Muscle of arm (tissue), 12 donors: ENCODE results near the gene RHPN2. TPM values are rescaled to one million over a fixed set of nuclear protein-coding genes. Genes with fewer than 3 reads are reported as not detected.
"Not testable (repeated sequence)": the region's sequence is repeated elsewhere in the genome, so short reads cannot be mapped to it uniquely, and the experiment has no call there.

ENCODE experiments used
- DNase-seq: peaks from one replicate; pipeline ENCODE4 v3.0.0-alpha.2; 2013
- polyA plus RNA-seq, 12 donors: library from polyadenylated mRNA; unstranded; fragments of 120-200 nt; gene quantifications; one replicate each; pipeline ENCODE4 v1.2.1, GENCODE V29; 2013; ENCODE audit not compliant: insufficient read length in 12 of 12

RHPN2 gene
- polyA plus RNA-seq, 12 donors: 1.2 to 16.5 (median 1.9) TPM; not detected in 1

DNA sequence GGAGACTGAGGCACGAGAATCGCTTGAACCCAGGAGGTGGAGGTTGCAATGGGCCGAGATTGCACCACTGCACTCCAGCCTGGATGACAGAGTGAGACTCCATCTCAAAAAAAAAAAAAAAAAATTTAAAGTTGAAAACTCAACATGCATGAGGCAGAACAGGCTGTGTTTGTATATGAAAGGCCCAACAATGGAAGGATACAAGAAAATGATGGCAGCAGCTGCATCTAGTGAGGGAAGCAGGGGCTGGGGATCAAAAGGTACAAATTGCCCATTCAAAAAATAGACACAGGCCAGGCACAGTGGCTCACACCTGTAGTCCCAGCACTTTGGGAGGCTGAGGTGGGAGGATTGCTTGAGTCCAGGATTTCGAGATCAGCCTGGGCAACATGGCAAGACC, 86.9 kb downstream of the RHPN2 start:
- not testable (repeated sequence) for DNase-seq

DNA sequence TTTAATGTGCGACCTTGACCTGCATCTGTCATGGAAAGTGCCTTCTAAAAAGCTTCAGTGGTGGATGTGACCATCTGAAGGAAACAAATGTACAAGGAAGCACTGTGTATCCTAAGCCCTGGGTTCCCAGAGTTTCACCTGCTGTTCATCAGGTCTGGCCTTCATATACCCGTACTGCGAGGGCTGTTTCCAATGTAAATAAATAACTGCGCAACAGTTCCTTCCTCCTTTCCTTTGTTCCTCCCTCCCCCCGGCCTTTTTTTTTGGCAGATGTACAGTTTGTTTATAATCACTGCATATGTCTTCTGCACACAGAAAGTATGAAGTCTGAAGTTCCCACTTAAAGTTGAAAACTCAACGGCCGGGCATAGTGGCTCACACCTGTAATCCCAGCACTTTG, 87.4 kb downstream of the RHPN2 start:
- DNase-seq: no peak

DNA sequence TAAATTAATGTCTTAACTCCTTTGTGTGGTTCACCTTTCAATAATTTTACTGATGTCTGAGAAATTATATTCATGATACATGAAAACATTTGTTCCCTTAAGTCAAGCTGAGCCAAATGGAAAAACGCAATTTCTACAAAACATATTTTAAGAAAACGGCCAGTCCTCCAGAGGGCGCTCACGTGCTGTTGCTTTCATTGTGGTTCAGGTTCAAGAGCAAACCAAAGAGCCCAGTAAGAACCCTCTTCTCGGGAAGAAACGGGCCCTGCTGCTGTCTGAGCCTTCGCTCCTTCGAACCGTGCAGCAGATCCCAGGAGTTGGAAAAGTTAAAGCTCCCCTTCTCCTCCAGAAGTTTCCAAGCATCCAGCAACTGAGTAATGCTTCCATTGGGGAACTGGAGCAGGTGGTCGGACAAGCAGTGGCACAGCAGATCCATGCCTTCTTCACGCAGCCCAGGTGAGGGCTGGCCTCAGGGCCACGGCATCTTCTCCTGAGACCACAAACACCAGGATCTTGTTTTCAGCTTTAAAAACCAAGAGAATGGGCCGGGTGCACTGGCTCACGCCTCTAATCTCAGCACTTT, 88.4 kb downstream of the RHPN2 start:
- DNase-seq: peak; percentile 51

DNA sequence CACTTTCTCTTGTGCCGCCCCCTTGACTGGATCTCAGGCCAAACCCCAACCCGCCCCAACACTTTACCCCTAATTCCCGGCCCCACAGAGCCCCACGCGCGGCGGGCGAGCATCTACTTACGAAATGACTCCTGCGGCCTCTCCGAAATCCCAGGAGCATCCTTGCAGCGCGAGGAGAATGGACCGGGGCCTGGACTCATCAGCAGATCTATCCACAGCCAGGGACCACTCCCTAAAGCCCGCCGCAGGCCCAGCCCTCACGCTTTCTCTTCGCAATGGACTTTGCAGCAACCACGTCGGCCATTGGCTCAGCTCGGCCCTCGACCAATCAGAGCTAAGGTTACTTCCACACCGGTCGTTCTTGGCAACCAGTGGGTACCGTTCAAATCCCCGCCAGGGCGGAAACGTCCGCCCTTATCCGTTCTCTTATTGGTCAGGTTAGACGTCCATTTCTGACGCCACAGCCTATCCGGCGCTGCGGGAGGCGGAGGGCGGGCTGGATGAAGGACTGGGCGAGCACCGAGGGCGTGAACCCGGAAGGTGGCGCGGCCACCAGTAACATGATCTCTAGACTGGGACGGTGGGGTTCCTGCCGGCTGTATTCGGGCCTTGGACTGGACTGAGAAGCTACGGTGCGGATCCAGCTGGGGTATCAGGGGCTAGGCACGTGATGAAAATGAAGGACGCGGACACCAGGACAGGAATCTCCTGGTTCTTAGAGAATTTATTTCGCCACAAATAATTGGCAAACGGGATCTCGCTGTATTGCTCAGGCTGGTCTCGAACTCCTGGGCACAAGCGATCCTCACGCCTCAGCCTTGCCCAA, 92.8 kb downstream of the RHPN2 start, which contains the start of the genes CEP89 and FAAP24:
CEP89 (minus strand) TSS at position 244 of the 826 bp plus-strand sequence; CDS start at position 160, 84 bp downstream.
FAAP24 (plus strand) TSS at position 528 of the 826 bp plus-strand sequence. CDS start 955 bp downstream, outside the sequence.
- DNase-seq: peak; percentile 100

DNA sequence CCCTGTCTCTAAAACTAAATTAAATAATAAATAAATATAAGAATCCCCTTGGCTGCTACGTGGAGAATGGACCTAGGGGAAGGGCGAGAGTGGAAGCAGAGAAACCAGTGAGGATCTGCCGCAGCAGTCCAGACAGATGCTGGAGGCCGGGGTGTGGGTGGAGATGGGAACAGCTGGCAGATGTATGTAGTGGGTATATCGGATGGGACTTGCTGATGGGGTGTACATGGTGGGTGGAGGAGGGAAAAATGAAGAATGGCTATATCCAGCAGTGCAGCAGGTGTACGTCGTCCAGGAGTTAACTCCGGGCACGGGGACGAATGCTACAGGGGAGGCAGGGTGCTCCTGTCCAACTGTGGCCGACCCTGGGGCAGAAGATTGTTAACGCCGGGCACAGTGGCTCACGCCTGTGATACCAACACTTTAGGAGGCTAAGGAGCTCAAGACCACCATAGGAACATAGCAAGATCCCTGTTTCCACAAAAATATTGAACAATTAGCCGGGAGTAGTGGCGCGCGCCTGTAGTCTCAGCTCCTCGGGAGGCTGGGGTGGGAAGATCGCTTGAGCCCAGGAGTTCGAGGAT, 93.6 kb downstream of the RHPN2 start:
- no peak for DNase-seq

DNA sequence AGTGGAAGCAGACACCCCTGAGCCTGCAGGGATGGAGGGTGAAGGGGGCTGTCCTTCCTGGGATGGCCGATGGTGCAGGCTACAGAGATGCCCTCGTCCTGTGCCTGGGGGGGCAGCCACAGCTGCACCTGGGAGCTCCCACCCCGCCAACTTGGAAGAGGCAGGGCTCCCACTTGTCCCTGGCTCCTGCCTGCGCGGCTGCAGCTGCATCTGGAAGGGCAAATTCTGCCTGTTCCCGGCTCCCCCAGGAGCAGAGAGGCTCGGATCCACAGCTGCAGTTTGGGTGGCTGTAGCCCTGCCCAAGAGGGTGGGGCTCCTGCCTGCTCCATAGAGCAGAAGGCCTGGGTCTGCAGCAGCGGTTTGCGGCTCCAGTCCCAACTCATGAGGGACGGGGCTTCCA, 95.1 kb downstream of the RHPN2 start:
- no peak for DNase-seq

DNA sequence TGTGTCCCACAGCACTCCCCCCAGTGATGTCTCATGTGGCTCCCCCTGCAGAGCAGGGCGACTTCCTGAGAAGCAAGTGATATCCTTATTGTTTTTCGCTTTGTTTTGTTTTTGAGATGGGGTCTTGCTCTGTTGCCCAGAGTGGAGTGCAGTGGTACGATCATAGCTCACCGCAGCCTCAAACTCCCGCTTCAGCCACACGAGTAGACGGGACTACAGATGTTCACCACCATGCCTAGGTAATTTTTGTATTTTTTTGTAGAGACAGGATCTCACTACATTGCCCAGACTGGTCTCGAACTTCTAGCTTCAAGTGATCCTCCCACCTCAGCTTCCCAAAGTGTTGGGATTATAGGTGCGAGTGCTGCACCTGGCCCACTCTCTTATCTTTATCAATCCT, 97.9 kb downstream of the RHPN2 start:
- DNase-seq: no peak

DNA sequence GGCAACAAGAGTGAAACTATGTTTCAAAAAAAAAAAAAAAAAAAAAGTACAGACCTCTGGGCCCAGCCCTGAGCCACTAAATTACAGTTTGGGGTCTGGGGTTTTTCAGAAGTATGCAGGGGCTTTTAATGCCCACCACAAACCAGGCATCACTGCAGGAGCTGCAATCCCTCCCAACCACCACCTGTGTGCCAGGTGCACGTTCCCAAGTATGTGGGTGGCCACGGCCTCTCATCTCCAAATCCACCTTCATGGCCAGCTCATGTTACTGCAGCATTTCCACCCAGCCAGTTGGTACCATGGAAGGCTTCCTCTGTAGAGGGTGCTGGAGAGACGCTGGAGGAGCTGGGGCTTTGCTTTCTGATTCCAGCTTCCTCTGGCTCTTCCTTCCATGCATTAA, 119.4 kb downstream of the RHPN2 start:
- DNase-seq: no peak

DNA sequence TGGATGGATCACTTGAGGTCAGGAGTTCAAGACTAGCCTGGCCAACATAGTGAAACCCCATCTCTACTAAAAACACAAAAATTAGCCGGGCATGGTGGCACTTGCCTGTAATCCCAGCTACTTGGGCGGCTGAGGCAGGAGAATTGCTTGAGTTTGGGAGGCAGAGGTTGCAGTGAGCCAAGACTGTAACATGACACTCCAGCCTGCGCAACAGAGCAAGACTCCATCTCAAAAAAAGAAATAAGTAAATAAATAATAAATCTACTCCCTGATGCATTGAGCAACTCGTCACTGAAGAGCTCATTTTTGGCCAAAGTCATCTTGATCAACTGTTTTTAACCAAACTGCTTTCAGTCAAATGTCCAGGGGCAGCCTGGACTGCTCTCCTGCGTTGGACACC, 123.4 kb downstream of the RHPN2 start:
- DNase-seq: not testable (repeated sequence)

DNA sequence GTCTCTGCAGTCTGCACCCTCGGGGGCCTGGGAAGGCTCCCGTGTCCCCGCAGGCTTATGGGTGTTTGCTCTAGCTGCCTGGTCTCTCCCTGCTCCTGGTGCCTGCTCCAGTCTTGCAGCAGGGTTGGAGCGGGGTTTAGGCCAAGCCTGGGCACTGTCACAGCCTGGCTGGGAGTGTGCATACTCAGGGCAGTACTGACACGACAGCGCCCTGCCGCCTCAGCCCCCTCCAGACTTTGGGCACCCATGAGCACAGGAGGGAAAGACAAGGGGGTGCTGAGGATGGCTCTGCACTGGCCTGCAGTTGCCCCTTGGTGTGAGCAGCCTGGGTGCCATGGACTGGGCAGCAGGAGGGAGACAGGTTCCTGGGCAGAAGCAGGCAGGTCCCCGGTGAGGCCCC, 128.6 kb downstream of the RHPN2 start:
- DNase-seq: no peak

DNA sequence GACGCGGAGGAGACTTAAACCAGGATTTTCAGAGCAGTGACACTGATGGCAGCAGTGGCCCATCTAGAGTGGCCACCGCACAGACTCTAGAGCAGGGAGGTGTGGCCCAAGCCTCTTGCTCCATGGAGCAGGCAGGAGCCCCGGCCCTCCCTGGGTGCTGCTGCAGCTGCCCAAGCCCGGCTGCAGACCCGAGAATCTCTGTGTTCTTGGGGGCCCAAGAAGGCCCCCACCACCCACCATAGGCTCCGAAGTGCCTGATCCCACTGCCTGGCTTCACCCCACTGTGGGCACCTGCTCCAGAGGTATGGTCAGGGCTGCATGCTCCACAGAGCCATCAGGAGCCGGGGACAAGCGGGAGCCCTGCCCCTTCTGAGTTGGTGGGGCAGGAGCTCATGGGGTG, 129.1 kb downstream of the RHPN2 start:
- DNase-seq: no peak

DNA sequence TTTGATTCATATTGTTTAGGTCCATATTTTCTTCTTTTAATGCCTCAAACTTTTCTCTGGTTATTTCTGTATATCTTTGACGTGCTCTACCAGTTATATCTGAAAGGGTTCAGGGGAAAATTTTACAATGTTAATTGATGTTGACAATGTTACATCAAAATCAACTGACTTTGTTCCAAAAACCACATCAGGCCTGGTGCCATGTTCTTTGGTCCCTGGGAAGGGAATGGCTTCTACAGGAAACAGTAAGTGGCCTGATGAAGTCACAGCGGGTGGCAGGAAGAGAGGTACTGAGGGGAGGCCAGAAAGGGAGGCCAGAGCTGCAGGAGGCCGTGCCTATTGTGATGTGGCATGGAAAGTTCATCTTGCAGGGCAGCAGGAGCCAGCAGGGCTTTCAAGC, 131.1 kb downstream of the RHPN2 start:
- no peak for DNase-seq

DNA sequence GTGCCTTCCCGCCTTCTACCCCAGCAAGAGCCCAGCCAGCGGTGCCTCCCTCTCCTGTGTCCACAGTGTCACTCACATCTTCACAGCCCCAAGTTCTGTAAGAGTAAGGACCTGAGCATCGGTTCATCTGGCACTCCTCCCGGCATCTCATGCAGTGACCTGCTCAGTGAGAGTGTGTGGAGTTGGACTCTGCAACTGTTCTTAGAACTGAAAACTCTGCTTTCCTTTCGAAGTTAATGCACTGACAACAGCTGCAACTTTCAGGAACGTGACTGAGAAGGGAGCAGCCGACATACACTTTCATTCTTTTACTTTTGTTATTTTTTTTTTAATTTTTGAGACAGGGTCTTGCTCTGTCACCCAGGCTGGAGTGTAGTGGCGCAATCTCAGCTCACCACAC, 134.1 kb downstream of the RHPN2 start:
- no peak for DNase-seq

DNA sequence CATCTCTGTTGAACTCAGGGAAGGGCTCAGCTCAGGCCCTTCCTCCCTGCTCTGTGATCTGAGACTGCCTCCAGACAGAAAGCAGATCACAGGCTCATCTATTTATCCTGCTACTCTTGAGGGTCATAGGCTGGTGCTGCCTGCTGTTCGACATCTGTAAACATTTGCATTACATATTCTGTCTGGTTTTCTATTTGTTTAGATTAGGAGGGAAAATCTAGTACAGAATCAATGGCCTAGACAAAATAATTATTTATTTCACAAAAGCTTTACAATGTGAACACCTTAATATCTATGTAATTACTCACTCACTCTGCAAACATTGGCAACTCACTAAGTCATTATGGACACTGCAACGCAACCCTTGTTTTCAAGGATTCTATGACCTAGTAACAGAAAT, 135.9 kb downstream of the RHPN2 start:
- DNase-seq: no peak

Other genes starting within 250 kb of the RHPN2 start
- gene SLC7A9, start 195.1 kb downstream of the RHPN2 start, polyA plus RNA-seq: under 1 TPM in 10 of 12 donors, not detected in 2; 0.22 to 0.84 (median 0.52) TPM
- gene CEP89, start 92.9 kb downstream of the RHPN2 start, polyA plus RNA-seq: 10 to 100 TPM in 11 of 12 donors, not detected in 1; 16.9 to 31.0 (median 18.8) TPM
- gene FAAP24, start 92.6 kb downstream of the RHPN2 start, polyA plus RNA-seq: 1 to 10 TPM in 9 of 12 donors, under 1 TPM in 1, not detected in 2; 0.93 to 3.4 (median 1.6) TPM
- 10 to 100 TPM in 3 of 12 donors, 1 to 10 TPM in 8, not detected in 1; 6.5 to 12.2 (median 8.2) TPM for gene GPATCH1, start 16.3 kb upstream of the RHPN2 start, polyA plus RNA-seq
- gene WDR88, start 67.2 kb upstream of the RHPN2 start, polyA plus RNA-seq: 1 to 10 TPM in 3 of 12 donors, under 1 TPM in 7, not detected in 2; 0.34 to 1.2 (median 0.86) TPM
- gene LRP3, start 129.4 kb upstream of the RHPN2 start, polyA plus RNA-seq: 10 to 100 TPM in 11 of 12 donors, not detected in 1; 15.8 to 45.8 (median 20.7) TPM
- gene SLC7A10, start 161.0 kb upstream of the RHPN2 start, polyA plus RNA-seq: 10 to 100 TPM in 2 of 12 donors, 1 to 10 TPM in 9, not detected in 1; 4.2 to 14.2 (median 8.1) TPM
- 10 to 100 TPM in 3 of 12 donors, 1 to 10 TPM in 8, not detected in 1; 1.7 to 33.1 (median 4.0) TPM for gene CEBPA, start 237.6 kb upstream of the RHPN2 start, polyA plus RNA-seq